ENCODE measurements around the gene GPR15LG. TPM values are rescaled to one million over a fixed set of nuclear protein-coding genes. Genes with fewer than 3 reads are reported as not detected.

The GPR15LG gene
- total RNA-seq, 1 donor from 2014 or later: not detected

DNA sequence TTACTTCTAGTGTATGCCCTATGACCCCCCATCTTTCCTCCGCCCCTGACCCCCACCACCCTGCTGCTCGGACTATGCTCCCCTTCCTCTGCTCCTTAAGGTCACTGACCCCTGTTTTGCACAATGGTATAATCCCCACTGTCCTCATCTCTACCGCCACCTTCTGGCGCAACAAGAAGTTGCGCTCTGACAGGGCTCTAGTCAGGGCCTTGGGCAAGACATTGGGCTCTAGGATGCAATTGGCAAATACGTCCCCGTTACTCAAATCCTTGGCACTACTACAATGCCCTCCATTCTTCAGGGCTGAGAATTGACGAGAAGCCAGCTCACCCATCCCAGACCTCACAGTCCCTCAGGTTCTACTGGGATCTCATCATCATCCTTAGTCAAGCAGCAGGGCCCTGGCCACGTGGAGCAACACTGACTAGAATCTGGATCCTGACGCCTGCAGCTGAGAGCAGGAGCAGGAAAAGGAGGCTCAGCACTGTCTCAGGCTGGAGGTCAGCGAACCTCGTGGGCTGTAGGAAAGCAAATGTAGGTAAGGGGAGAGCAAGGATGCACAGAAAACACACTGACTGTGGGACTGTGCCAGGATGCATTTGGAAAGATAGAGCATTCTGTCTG, 41.1 kb downstream of the GPR15LG start:
- H3K27ac Mint-ChIP-seq: no peak overlapping the region
- no peak for DNase-seq (ENCODE audit: low spot score in 2 of 2, unreplicated experiment in 2 of 2)

DNA sequence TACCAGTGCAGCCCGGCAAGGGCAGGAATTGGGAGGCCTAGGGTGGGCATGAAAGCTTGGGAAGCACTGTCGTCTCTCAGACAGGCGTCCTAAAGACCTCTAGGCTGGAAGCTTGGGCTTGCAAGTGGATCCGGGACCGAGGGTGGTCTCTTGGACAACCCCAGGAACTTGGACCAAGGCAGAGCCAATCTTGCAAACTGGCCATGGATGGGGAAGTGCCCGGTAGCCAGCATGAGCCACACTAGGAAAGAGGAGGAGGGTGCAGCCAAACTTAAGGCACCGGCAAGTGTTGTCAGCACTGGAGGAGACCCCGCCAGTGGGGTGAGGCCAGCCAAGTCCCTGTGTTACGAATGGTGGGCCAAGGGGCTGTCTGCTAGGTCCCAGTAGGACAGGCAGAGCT, 43.2 kb downstream of the GPR15LG start:
- H3K4me1 Mint-ChIP-seq: no peaks in the 10 kb centered on the region
- TF ChIP-seq, protein P1, sequence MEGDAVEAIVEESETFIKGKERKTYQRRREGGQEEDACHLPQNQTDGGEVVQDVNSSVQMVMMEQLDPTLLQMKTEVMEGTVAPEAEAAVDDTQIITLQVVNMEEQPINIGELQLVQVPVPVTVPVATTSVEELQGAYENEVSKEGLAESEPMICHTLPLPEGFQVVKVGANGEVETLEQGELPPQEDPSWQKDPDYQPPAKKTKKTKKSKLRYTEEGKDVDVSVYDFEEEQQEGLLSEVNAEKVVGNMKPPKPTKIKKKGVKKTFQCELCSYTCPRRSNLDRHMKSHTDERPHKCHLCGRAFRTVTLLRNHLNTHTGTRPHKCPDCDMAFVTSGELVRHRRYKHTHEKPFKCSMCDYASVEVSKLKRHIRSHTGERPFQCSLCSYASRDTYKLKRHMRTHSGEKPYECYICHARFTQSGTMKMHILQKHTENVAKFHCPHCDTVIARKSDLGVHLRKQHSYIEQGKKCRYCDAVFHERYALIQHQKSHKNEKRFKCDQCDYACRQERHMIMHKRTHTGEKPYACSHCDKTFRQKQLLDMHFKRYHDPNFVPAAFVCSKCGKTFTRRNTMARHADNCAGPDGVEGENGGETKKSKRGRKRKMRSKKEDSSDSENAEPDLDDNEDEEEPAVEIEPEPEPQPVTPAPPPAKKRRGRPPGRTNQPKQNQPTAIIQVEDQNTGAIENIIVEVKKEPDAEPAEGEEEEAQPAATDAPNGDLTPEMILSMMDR (IDR thresholded peaks at IDR 0.05; ENCODE audit: unreplicated experiment): no peak
- H3K9me3 Mint-ChIP-seq: no peaks in the 10 kb centered on the region
- H3K36me3 Mint-ChIP-seq: no peaks in the 10 kb centered on the region
- no peak overlapping the region for H3K4me3 Mint-ChIP-seq
- H3K27ac Mint-ChIP-seq: no peak overlapping the region
- DNase-seq (ENCODE audit: low spot score in 2 of 2, unreplicated experiment in 2 of 2): no peak
- peaks cover 44% of the 10 kb centered on the region for H3K27me3 Mint-ChIP-seq (ENCODE audit: low read depth)

More for the DNA sequence above, 41.1 kb downstream of the GPR15LG start:
- Mint-ChIP-seq H3K4me3 (no peak overlapping the region), H3K9me3 (no peaks in the 10 kb centered on the region), H3K4me1 (no peaks in the 10 kb centered on the region), H3K36me3 (no peaks in the 10 kb centered on the region), H3K27me3 (ENCODE audit: low read depth) (peaks cover 42% of the 10 kb centered on the region)
- TF ChIP-seq, protein P1 (IDR thresholded peaks at IDR 0.05; ENCODE audit: unreplicated experiment): peak; percentile 29

DNA sequence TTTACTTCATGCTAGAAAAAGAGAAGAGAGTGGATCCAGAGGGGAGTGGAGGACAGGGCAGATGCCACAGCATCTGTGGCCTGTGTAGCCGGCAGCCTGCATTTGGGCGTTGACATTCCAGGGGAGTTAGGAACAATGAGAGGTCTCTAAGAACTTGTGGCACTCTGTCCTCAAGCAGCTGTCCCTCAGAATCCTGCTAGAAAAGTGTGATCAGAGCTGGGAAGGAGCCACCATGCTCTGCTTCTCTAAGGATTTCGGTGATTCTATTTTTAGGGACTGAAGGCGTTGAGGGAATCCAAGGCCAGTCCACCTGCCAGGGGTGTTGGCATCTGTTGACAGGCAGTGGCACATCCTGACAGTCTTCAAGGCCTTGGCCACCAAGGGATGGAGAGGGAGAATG, 44.1 kb downstream of the GPR15LG start:
- H3K27me3 Mint-ChIP-seq (ENCODE audit: low read depth): peaks cover 38% of the 10 kb centered on the region
- H3K9me3 Mint-ChIP-seq: no peaks in the 10 kb centered on the region
- no peak for DNase-seq (ENCODE audit: low spot score in 2 of 2, unreplicated experiment in 2 of 2)
- H3K27ac Mint-ChIP-seq: no peak overlapping the region
- H3K4me1 Mint-ChIP-seq: no peaks in the 10 kb centered on the region
- TF ChIP-seq, protein P1 (IDR thresholded peaks at IDR 0.05; ENCODE audit: unreplicated experiment): no peak
- H3K36me3 Mint-ChIP-seq: no peaks in the 10 kb centered on the region
- H3K4me3 Mint-ChIP-seq: no peak overlapping the region

DNA sequence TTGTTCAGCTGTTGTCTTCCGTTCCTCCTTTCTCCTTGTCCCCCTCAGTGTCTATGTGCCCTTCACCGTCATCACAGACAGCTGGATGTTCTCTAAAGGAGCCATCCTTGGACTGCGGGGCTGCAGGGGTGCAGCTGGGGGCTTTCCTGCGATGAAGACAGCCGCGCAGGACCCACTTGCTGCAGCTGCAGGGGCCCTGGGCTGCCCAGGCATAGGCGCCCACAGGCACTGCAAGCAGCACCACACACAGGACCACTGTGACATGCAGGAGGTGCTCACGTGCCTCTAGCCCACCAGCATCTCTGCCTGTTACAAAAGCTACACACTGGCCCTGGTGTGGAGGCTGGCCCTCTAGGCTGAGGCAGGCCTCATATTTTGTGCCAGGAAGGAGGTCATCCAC, 48.3 kb downstream of the GPR15LG start:
- DNase-seq (ENCODE audit: low spot score in 2 of 2, unreplicated experiment in 2 of 2): no peak
- H3K27ac Mint-ChIP-seq: no peak overlapping the region
- TF ChIP-seq, protein P1 (IDR thresholded peaks at IDR 0.05; ENCODE audit: unreplicated experiment): no peak
- H3K4me1 Mint-ChIP-seq: no peaks in the 10 kb centered on the region
- H3K27me3 Mint-ChIP-seq (ENCODE audit: low read depth): peaks cover 29% of the 10 kb centered on the region
- H3K36me3 Mint-ChIP-seq: no peaks in the 10 kb centered on the region
- H3K4me3 Mint-ChIP-seq: no peak overlapping the region
- no peaks in the 10 kb centered on the region for H3K9me3 Mint-ChIP-seq

DNA sequence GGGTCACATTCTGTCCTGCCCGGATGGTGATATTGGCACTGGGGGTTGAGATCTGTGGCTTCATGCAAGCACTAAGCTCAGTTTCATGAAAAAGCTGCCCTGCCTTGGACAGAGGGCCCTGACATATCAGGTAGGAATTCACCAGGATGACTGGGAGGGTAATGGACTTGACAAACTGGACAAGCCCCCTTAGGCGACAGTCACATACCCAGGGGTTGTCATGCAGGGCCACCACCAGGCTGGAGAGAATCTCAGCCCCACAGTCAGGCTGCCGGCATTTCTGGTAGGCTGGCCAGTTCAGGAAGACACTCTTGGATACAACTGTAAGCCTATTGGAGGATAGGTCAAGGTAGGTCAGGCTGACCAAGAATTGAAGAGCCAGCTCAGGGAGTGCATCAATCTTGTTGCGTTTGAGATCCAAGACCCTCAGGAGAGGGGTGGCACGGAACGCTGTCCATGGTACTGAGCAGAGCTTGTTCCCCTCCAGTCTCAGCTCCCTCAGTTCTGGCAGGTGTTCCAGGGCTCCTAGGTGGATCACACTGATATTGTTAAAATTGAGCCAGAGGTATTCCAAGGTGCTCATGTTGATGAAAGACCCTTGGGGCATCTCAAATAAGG, 50.9 kb downstream of the GPR15LG start:
- no peaks in the 10 kb centered on the region for H3K9me3 Mint-ChIP-seq
- peak in 1 of 2 experiments; percentile 48 for DNase-seq (ENCODE audit: low spot score in 2 of 2, unreplicated experiment in 2 of 2)

More for the DNA sequence above, 50.9 kb downstream of the GPR15LG start:
- no peak overlapping the region for H3K27ac Mint-ChIP-seq
- no peaks in the 10 kb centered on the region for H3K36me3 Mint-ChIP-seq
- TF ChIP-seq, protein P1 (IDR thresholded peaks at IDR 0.05; ENCODE audit: unreplicated experiment): no peak
- no peaks in the 10 kb centered on the region for H3K4me1 Mint-ChIP-seq
- no peak overlapping the region for H3K4me3 Mint-ChIP-seq
- H3K27me3 Mint-ChIP-seq (ENCODE audit: low read depth): peaks cover 43% of the 10 kb centered on the region

All from mesothelial cell of epicardium (in vitro differentiated cells).